CD4-positive, alpha-beta T cell (primary cell): ENCODE data around the gene TGFBI. TPM values are rescaled to one million over a fixed set of nuclear protein-coding genes. Genes with fewer than 3 reads are reported as not detected.

Experiments used
- ATAC-seq: fragments of 200-7000 bp; cut with Tn5 transposase; one replicate; pipeline ENCODE4 v1.10.0; 2022; ENCODE audit warnings: mild to moderate bottlenecking; ENCODE audit not compliant: poor library complexity
- CTCF ChIA-PET: fragments of 350-600 bp; sonication (Branson Sonifier 250); formaldehyde crosslinking; loops from one replicate; lab custom pipeline; 2021; ENCODE audit warnings: antibody characterized with exemption, inconsistent platforms; lab: Charles Lee
- POLR2A ChIA-PET: fragments of 350-600 bp; sonication (Branson Sonifier 250); formaldehyde crosslinking; loops from one replicate; lab custom pipeline; 2021; ENCODE audit warnings: antibody characterized with exemption, inconsistent platforms; lab: Charles Lee
- DNase-seq, 14 experiments: peaks; one replicate each; pipeline ENCODE4 v3.0.0-alpha.2; 2013 to 2020; ENCODE audit warnings: mixed read lengths in 2 of 14
- H3K27ac ChIP-seq, 2 donors: one replicate each; pipeline versions ENCODE4 v1.5.1 to v1.7.0; 2013; ENCODE audit warnings: low read length in 2 of 2, low read depth in 1 of 2, mild to moderate bottlenecking in 1 of 2
- H3K27me3 ChIP-seq, 2 experiments: 1 replicate in 1 of 2; 2 replicates in 1 of 2; pipeline versions ENCODE4 v1.6.1 to v1.7.0; 2013; ENCODE audit warnings: low read length in 2 of 2, control low read depth in 1 of 2, mild to moderate bottlenecking in 1 of 2, moderate library complexity in 1 of 2; ENCODE audit not compliant: insufficient read depth in 2 of 2, control insufficient read depth in 1 of 2
- H3K36me3 ChIP-seq: one replicate; pipeline ENCODE4 v1.6.1; 2013; ENCODE audit warnings: low read length, control low read depth; ENCODE audit not compliant: insufficient read depth
- H3K4me1 ChIP-seq: one replicate; pipeline ENCODE4 v1.6.1; 2013; ENCODE audit warnings: low read length, control low read depth; ENCODE audit not compliant: insufficient read depth
- H3K4me3 ChIP-seq: one replicate; pipeline ENCODE4 v1.5.1; 2013; ENCODE audit warnings: mild to moderate bottlenecking, low read length, moderate library complexity
- H3K9me3 ChIP-seq, 2 experiments: 1 replicate in 1 of 2; 2 replicates in 1 of 2; pipeline versions ENCODE4 v1.6.1 to v1.7.0; 2013; ENCODE audit warnings: low read length in 2 of 2, mild to moderate bottlenecking in 2 of 2, control low read depth in 1 of 2, moderate library complexity in 1 of 2; ENCODE audit not compliant: control insufficient read depth in 1 of 2, insufficient read depth in 1 of 2
- H3K27ac Mint-ChIP-seq: one replicate; pipeline ENCODE4 v1.8.0; 2020; ENCODE audit warnings: mixed read lengths
- H3K27me3 Mint-ChIP-seq: one replicate; pipeline ENCODE4 v1.8.0; 2021; ENCODE audit warnings: mixed read lengths
- H3K36me3 Mint-ChIP-seq: one replicate; pipeline ENCODE4 v1.8.0; 2021; ENCODE audit warnings: low read depth, mixed read lengths
- H3K4me1 Mint-ChIP-seq: one replicate; pipeline ENCODE4 v1.8.0; 2021; ENCODE audit warnings: low read depth, mixed read lengths
- H3K4me3 Mint-ChIP-seq: one replicate; pipeline ENCODE4 v1.8.0; 2020; ENCODE audit warnings: mild to moderate bottlenecking, mixed read lengths
- H3K9me3 Mint-ChIP-seq: one replicate; pipeline ENCODE4 v1.8.0; 2020; ENCODE audit warnings: mixed read lengths
- intact Hi-C, 2 experiments: fragments of 100-400 bp; cut with DNase I in 1 of 2; cut with micrococcal nuclease in 1 of 2; formaldehyde crosslinking; loops; one replicate each; pipeline versions ENCODE4 v1.15.1 to v1.9.0; 2023 to 2025; cut with DNase I, micrococcal nuclease
- total RNA-seq, 174 experiments: library from RNA in 2 of 174; stranded (reverse) in 2 of 174; gene quantifications; one replicate each; pipeline ENCODE4 v1.2.3 and lab custom pipeline; 2021 to 2026
- TF ChIP-seq, protein P1 (sequence below): fragments of 200-600 bp; IDR thresholded peaks from one replicate; pipeline ENCODE4 v1.8.0; 2022; ENCODE audit warnings: antibody characterized with exemption, mild to moderate bottlenecking

TGFBI gene
- total RNA-seq, 2 experiments from 2014 or later: 4.8 to 5.9 TPM

DNA sequence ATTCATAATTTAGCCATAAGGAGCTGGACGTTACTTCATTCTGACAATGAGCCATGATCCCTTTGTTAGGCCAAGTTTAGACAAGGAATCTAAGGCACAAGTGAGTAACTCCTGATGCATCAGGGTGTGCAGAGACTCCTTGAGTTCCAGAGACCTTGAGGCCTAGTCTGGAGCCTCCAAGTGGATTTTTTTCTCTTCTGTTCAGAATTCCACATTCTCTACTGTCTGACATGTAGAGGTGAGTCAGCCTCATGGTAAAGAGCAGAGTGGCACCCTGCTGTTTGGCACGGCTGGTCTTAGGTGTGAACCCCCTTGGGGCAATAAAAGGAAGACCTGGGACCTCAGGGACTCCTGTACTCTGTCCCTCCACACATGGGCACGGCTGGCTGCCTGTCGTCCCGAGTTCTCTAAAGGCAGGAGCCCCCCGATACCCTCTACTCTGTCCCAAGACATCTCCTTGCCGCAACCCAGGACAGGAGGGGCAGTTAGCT is 22.0 kb upstream of the TGFBI start:
- Histone ChIP-seq H3K4me1 (no peaks in the 10 kb centered on the region), H3K4me3 (no peak overlapping the region), H3K36me3 (no peaks in the 10 kb centered on the region), H3K27me3 (no peaks in the 10 kb centered on the region), H3K27ac (no peak overlapping the region), H3K9me3 (no peaks in the 10 kb centered on the region)
- ChIA-PET POLR2A (no interaction called here), CTCF (no interaction called here)
- Mint-ChIP-seq H3K9me3 (no peaks in the 10 kb centered on the region), H3K27me3 (peaks cover 15% of the 10 kb centered on the region), H3K36me3 (no peaks in the 10 kb centered on the region), H3K4me1 (no peaks in the 10 kb centered on the region), H3K4me3 (no peak overlapping the region), H3K27ac (no peak overlapping the region)
- TF ChIP-seq, protein P1, sequence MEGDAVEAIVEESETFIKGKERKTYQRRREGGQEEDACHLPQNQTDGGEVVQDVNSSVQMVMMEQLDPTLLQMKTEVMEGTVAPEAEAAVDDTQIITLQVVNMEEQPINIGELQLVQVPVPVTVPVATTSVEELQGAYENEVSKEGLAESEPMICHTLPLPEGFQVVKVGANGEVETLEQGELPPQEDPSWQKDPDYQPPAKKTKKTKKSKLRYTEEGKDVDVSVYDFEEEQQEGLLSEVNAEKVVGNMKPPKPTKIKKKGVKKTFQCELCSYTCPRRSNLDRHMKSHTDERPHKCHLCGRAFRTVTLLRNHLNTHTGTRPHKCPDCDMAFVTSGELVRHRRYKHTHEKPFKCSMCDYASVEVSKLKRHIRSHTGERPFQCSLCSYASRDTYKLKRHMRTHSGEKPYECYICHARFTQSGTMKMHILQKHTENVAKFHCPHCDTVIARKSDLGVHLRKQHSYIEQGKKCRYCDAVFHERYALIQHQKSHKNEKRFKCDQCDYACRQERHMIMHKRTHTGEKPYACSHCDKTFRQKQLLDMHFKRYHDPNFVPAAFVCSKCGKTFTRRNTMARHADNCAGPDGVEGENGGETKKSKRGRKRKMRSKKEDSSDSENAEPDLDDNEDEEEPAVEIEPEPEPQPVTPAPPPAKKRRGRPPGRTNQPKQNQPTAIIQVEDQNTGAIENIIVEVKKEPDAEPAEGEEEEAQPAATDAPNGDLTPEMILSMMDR: no peak
- intact Hi-C loops: no loop called here
- DNase-seq (no peak), ATAC-seq (no peak)

- intact Hi-C loops: no loop called here
- Mint-ChIP-seq H3K9me3 (no peaks in the 10 kb centered on the region), H3K4me3 (no peak overlapping the region), H3K36me3 (no peaks in the 10 kb centered on the region), H3K4me1 (no peaks in the 10 kb centered on the region), H3K27ac (no peak overlapping the region), H3K27me3 (peaks cover 15% of the 10 kb centered on the region)
- Histone ChIP-seq H3K4me1 (no peaks in the 10 kb centered on the region), H3K27me3 (no peaks in the 10 kb centered on the region), H3K9me3 (no peaks in the 10 kb centered on the region), H3K27ac (no peak overlapping the region), H3K36me3 (no peaks in the 10 kb centered on the region), H3K4me3 (no peak overlapping the region)
- ChIA-PET CTCF (no interaction called here), POLR2A (no interaction called here)
- TF ChIP-seq, protein P1: no peak
- DNase-seq: no peak
- no peak for ATAC-seq
Observed at GRCh38 chr5:136007271-136007670, 21.5 kb upstream of the TGFBI start.

DNA sequence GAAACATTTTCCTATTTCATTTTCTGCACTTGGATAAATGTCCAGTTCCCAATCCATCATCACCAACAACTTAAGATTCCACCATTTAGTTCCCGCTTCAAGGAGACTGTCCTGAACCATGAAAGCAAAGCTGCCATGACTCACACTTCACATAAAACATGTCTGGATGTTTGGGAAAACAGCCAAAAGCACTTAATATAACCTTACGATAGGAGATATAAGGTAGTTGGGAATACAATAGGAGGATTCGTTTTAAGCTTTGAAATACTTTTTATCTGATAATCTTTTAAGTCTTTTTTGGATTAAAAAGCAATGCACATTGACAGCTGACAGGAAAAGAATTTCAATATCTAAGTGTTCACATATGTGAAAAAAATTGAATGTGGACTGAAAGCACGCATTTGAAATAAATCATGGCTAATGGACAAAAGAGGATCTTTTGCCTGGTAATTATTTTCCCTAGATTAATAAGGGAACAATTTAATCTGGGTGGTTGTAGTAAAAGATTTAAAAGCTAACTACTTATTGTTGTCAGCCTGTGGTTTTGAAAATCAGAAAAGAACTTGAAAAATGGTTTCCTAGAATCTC is 17.3 kb upstream of the TGFBI start:
- H3K27ac Mint-ChIP-seq: no peak overlapping the region
- no peak overlapping the region for H3K4me3 Mint-ChIP-seq
- DNase-seq: no peak
- H3K4me3 ChIP-seq: no peak overlapping the region
- no peak overlapping the region for H3K27ac ChIP-seq
- H3K27me3 ChIP-seq: no peaks in the 10 kb centered on the region
- H3K4me1 Mint-ChIP-seq: no peaks in the 10 kb centered on the region
- no peaks in the 10 kb centered on the region for H3K9me3 ChIP-seq
- H3K9me3 Mint-ChIP-seq: no peaks in the 10 kb centered on the region
- H3K27me3 Mint-ChIP-seq: peaks cover 31% of the 10 kb centered on the region
- TF ChIP-seq, protein P1: no peak
- ChIA-PET CTCF (interaction anchor here (0.6 kb wide), 1 partner anchor 31 kb away, joined by 3 read pairs; no protein-coding TSS in a partner anchor), POLR2A (no interaction called here)
- peaks cover 3% of the 10 kb centered on the region for H3K4me1 ChIP-seq
- H3K36me3 ChIP-seq: no peaks in the 10 kb centered on the region
- intact Hi-C loops: no loop called here
- ATAC-seq: no peak
- H3K36me3 Mint-ChIP-seq: no peaks in the 10 kb centered on the region
